AML-193 (cell line): ENCODE data around the gene F2RL2.

Source experiments
- DNase-seq, 2 experiments: peaks; one replicate each; lab custom pipeline; 2025; lab: John Stamatoyannopoulos, UW

The F2RL2 gene, protein sequence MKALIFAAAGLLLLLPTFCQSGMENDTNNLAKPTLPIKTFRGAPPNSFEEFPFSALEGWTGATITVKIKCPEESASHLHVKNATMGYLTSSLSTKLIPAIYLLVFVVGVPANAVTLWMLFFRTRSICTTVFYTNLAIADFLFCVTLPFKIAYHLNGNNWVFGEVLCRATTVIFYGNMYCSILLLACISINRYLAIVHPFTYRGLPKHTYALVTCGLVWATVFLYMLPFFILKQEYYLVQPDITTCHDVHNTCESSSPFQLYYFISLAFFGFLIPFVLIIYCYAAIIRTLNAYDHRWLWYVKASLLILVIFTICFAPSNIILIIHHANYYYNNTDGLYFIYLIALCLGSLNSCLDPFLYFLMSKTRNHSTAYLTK

DNA sequence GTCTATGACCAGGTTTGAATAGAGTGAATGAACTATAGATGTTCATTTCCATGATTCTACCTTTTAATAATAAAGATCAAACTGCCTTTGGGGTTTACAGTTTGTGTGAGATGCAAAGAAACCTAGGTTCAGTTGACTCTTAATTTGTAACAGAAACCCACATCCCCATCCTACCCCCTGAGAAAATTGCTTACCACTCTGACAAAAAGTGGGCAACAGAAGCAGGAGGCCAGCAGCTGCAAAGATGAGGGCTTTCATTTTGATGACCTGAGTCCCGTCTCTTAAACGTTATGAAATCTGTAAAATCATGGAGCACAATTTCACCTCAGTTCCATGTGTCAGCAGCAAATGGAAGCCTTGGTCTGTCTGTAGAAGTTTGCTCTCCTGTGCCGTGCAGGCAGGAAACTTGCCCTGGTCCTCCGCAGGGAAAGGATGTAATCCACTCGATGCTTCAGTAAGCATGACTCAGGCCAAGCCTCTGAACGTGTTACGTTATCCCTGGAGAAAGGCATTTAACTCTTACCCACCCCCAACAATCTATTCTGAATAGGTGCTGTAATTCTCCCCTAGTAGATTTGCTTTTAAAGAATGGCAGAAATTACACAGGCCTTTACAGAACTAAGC, at the start of gene F2RL2:
Gene F2RL2 (minus strand): TSS at position 431 of the 624 bp plus-strand sequence. CDS start 173 bp downstream, at position 258.
- DNase-seq = no peak

DNA sequence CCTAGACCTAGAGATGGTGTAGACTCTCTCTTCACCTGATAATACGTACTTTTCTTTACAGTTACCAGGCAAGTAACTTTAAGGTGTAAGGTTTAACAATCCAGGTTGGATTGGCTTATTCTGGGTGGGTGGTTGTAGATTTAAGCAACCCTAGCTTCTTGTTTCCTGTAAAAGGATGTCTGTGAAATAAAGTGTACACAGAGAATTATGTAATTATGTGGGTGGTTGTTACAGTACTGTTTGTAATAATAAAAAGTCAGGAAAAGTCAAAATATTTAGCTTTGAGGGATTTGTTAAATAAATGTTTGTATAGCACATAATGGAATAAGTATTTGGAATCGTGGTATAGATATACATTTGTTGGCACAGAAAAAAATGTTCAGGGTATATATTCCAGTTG, 49.0 kb upstream of the F2RL2 start:
- peak in 1 of 2 experiments; percentile 18 for DNase-seq

DNA sequence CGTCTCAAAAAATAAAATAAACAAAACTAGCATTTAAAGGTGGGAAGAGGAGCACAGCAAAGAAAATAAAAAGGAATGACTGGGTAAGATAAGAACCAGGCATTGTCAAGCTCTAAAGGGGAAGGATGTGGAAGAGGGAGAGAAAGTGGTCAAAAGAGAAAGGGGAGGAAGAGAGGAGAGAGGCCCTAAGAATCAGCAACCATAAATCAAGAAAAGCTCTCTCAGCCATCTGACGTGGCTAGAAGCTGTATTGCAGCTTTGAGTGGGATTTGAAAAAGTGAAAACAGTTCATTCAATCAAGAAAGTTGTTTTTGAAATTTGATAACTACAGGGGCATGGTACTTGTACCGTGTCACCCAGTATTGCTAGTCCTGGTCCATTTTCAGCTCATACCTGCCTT, 47.3 kb upstream of the F2RL2 start:
- no peak for DNase-seq

DNA sequence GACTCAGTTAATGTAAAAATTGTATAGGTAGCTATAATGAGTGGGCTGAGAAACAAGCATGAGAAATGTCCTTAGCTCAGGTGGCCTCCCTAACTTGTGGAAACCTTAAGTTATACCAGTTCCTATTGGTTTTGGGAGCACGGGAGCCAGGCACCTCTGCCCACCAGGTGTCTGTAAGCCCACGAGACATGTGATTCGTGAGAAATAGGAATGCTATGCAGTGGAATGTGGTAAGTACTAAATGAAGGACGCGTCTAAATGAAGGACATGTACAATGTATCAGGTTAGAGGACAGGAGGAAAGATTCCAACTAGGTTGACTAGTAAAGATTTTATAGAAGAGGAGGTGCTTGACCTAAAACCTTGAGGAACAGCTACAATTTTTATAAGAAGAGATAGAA, 46.0 kb upstream of the F2RL2 start:
- no peak for DNase-seq

DNA sequence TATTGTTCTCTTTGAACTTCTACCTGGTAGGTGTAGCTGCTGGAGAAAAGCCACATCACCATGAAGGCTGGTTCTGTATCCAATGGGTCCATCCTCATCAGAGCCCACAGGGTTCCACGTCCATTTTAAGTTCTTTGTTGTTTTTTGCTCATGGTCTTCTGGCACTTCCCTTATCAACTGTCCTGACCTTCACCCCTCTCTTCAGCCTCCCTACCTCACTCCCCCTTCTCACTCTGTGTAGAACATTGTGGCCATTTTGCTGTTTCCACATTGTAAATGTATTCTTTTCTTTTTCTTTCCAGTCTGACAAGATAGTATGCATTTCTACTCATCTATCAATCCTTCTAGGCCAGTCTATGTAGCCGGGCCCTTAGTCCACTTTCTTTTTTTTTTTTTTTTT, 44.3 kb upstream of the F2RL2 start:
- DNase-seq = no peak

DNA sequence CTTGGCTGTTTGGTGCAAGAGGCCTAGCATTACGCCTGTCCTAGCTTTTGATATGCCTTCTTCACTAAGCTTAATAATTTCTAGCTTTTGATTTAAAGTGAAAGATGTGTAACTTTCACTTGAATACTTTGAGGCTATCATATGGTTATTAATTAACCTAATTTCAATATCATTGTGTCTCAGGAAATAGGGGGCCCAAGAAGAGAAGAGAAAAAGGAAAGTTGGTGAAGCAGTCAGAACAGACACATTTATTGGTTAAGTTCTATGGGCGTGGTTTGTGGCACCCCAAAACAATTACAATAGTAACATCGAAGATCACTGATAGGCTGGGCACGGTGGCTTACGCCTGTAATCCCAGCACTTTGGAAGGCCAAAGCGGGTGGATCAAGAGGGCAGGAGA, 40.9 kb upstream of the F2RL2 start:
- DNase-seq = no peak

DNA sequence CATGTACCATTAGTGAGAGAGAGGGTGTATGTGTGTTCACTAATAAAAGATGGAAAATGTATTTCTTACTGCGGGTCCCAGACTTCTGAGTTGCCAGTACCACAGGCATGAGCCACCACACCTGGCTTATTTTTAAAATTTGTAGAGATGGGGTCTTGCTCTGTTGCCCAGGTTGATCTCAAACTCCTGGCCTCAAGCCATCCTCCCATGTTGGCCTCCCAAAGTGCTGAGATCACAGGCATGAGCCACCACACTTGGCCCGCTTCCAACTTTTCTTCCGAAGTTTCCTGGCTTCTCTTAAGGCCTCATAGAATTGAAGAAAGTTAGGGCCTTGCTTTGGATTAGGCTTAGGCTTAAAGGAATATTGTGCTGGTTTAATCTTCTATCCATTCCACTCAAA, 40.4 kb upstream of the F2RL2 start:
- DNase-seq = no peak

DNA sequence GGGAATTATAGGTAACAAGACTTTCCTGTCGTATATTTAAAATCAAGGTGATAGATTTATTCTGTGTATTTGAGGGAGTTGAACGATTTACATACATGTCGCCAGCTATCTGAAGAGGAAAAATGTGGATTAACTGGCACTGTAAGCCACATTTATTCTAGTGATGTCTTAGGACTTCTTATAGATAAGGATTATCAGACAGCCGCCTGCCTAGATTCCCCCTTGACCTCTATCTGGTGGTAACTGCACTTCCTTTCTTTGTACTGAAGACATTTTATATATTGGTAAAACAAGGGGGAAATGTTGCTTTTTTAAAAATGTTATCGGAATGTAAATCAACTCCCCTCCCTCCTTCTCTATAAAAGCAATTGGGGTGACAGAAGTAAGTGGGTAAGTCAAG, 39.3 kb upstream of the F2RL2 start:
- no peak for DNase-seq

DNA sequence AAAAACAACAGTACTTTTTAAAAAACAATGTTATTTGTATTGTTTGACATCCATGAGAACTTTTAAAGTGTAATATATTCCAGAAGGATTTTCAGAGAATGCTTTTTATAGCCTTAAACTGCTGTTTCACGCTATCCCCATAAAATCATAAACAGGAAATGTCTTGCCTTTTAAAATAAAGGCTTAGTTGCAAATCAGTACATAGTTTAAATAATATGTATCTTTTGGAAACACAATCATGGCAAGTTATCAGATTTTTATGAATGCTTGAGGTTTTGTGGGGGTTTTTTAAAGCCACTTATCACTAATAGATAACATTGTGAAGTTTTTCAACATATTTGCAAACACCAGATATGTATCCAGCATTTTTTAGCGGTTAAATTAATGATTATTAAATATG, 37.2 kb upstream of the F2RL2 start:
- DNase-seq = no peak

DNA sequence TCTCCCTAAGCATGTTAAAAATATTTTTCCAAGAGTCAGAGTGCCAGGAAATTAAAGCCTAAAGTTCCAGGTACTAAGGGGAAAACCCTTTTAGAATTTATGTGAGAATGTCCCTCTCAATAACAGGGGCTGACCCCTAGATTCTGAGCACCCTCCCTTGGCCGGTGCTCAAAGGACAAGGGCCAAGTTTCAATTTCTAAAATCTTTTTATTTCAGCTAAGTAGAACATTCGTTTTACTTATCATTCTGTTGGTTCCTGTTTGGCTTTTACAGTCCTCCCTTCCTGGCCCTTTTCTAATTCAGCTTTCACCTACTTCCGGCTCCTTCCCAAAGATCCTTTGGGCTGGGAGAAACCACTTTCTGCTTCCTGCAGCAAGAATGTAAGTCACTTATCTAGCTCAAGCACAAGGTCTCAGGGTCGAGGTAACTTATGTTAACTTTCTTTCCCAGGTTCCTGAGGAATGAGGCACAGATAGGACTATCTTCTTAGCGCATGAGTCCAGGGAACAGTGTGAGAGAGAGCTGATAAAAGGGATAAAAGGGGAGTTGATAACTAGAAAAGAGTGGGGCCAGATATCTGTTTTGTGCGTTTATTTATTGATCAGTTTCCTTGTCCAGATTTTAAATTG, 34.6 kb upstream of the F2RL2 start:
- no peak for DNase-seq

DNA sequence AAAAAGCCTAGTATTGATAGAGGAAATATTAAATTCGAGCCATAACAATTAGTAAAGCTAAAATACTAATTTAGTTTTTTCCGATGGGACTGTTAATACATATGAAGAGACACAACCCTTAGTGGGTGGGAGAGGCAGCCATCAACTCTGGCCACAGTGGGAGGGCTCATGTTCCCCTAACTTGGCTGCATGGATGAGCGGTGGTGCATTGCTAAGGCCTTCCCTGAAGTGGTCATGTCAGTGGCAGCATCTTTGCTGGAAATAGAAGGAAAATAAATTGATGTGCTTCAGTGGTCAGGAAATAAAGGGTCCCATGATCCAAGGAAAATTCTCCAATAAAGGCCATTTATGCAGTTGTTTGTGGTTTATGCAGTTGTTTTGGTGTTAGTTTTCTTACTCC, 33.9 kb upstream of the F2RL2 start:
- no peak for DNase-seq

DNA sequence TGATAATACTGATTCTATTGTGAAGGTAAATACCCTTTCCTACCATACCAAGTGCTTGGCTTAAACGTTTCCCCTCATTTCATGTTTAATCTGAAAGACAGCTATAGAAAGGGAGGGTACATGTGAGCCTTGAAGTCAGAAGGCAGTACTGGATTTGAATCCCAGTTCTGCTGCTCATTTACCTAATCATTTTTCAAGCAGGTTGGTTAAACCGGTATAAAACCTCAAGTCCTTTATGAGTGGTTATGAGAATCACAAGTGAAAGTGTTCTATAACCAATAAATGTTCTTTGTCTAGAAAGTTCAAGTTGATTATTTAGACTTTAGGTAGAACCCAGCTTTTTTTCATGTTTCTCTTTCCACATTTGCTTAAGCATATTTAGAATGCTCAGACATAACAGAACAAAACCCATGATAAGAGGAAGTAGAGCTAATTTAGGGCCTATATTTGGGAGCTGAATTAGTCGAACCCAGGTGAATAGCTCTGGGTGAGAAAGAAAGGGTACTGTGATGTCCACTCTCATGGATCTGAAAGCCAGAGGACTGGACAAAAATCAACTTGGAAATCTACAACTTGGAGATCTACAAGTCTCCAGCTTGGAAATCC, 29.7 kb upstream of the F2RL2 start:
- DNase-seq = no peak

DNA sequence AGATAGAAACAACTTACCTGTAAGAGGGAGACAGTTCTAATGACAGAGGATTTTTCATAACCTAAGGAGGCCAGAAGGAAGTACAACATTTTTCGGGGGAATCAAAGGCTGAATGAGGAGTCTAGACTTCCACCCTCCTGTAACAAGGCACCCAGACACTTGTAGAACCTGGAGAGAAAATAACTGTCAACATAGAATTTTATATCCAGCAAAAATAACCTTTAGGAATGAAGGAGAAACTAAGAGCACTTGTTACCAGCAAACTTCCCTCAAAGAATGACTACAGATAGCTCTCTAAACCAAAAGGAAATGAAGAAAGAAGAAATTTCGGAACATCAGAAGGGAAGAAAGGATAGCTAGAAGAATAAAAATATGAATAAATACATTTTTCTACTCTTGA, 25.9 kb upstream of the F2RL2 start:
- no peak for DNase-seq

DNA sequence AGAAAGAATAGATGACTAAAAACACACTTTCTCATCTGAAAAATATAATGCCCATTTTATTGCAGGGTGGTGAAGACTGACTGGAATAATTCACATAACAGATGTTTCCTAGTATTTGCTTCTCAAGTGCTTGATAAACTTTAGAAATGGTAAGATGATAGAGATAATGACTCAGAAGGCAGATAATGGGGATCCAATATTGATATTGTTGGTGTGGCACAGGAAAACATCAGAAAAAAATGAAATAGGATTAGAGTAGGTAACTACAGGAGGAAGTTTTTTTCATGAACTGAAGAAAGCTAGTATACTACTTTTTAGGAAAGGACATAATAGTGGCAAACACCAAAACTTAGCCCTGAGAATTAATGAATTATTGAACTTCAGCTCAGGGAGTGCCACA, 20.2 kb upstream of the F2RL2 start:
- no peak for DNase-seq

DNA sequence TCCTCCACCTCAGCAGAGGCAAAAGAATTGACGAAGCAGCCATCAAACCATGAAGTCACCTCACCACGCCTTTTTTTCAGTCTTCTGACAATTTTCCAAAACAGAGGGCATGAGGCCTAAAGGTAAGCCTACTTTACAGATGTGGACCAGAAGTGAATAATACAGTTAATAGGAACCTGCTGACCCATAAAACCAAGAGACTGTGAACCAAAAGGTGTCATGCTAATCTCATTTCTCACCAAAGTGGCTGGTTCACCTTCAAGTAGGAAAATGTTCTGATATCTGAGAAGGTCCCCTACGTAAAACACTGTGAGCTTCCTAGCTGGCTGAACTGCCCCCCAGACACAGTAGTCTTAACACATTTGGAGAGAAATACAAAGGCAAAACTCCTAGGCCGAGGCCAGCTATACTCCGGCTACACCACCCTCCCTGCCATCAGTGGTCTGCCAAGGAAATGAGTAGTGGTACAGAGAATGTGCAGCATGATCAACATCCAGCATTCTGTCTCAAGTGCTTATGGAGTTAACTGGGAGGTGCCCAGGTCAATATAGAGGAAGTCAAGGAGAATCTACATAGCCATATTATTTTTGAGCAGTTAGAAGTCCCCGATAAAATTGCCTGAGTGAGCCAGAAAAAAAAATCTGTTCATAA, 19.3 kb upstream of the F2RL2 start:
- no peak for DNase-seq

DNA sequence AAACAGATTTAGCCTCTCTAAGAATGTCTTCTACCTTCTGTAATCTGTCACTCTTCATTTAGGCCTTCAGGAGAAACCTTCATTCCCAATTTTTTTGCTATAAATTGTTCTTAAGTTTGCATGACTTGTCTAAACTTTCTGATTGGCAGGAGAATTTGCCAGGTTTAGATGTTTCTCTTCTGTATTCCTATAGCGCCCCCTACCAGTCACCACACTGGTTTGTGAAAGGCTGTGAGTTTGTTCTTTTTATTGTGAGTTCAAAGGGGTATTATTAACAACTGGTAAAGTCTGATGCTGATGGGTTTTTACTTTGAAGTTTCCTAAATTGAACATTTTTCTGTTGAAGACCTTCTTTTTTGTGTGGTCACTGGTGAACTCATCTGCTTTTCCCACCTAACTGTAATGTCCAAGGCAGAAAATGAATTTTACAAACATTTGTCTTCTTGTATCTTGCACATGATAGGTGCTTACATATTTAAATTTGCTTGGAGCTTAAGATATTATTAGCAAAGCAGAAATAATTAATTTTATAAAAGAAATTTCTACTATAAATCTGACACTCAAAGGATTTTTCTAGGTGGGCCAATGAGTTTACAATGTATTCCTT, 18.4 kb upstream of the F2RL2 start:
- DNase-seq = peak; percentile 60 to 61

DNA sequence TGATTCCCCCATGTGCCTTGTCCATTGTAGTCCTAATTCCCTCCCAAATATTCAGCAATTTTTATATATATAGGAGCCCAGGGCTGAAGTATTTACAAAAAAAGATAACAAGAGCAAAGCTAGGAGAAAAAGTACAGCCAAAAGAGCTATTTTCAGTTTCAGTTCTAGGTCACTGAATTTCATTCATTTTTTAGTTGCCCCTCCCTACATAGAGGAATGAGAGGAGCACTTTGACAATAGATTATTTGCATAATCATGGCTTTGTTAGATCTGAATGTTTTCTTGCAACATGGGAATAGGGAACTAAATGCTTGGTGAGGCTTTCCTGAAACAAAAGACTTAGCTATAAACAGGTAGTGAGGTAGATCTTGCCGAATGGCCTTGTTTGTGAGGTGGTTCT, 15.3 kb upstream of the F2RL2 start:
- DNase-seq = no peak

DNA sequence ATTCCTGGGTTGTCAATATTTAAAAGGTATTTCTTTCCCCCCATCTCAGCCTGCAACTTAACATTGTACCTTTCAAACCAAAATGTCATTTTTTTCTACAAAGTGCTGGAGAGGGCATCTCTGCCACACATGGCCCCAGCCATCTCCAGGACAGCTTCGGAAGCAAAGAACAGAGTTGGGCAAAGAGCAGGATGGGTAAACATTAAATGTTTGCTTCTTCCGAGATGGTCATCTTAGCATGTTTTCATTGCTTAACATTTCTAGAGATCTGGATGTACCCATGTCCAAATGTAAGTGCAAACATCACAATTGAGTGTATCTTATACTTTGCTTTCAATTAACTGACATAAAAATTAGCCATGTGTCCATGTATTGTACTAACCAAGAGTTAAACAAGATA, 14.3 kb upstream of the F2RL2 start:
- no peak for DNase-seq

DNA sequence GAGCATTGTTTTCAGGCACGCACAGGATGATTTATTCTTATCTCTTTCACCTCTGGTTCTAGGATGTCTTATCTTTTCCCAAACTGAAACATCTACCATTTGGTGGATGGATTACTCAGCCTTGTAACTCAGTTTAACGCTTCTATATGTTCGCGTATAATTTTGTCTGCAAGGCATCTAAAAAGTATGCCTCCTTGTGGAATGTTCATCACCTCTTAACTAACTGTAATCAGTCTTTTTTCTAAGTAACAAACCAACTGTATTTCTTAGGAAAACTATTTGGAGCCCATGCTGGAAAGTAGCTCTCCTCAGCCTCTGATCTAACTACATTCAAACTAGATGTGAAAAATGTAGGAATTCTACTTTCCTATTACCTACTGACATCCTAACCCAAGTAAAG, 11.5 kb upstream of the F2RL2 start:
- DNase-seq = no peak

DNA sequence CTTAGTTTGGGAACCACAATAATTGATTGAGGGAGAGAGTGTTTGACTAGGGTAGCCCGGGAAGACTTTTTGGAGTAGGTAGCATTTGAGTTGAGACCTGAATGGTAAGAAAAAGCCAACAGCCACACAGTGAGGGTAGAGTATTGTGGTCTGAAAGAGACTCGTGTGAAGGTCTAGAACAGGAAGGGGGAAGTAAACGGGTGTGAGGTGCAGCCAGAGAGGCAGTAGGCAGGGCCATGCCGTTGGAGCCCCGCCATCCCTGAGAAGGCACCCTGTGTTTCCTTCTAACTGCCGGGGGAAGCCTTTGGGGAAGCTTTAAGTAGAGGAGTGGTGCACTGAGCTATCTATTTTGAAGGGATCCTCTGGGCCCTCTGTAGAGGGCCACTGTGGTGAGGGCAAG, 3.5 kb upstream of the F2RL2 start:
- DNase-seq = no peak

DNA sequence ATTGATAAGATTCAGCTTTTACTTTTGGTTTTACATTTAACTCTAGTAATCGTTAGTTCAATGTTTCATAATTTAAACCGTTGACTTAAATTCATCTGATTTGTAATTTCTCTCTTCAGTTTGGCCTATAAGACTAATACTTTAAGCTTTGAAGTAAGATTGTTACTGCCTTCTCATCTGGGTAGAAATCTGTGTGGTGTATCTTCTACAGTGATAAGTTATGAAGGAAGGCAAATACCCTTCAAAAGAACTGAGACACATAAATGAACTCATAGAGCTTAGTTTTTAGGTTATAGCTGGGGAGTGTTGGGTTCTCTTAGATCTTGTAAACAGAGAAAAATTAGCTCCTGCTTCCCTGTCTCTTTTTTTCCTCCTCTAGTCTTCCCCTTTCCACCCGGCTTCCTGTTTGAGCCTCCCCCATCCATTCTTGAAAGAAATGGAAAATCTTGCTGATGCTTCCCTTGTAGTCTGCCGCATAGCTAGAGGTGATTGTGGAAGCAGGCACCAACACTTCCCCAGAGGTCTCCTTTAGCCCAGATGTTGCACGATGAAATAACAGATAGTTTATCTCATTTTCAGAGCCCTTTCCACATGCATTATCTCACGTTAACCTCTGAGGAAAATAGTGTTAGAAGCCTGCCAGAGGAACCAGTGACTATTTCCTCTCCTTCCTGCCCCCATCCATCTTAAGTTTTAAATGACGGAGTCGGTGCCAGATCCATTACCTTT, 2.0 kb upstream of the F2RL2 start:
- DNase-seq = no peak
